Measurements from ENCODE around the gene TMEM163. TPM values are rescaled to one million over a fixed set of nuclear protein-coding genes. Genes with fewer than 3 reads are reported as not detected.

TMEM163 gene
- total and polyA plus RNA-seq, 2 donors (not counting 3 experiments of a cell fraction or from before 2014, with no cell fraction given): 1.0 to 2.8 TPM

DNA sequence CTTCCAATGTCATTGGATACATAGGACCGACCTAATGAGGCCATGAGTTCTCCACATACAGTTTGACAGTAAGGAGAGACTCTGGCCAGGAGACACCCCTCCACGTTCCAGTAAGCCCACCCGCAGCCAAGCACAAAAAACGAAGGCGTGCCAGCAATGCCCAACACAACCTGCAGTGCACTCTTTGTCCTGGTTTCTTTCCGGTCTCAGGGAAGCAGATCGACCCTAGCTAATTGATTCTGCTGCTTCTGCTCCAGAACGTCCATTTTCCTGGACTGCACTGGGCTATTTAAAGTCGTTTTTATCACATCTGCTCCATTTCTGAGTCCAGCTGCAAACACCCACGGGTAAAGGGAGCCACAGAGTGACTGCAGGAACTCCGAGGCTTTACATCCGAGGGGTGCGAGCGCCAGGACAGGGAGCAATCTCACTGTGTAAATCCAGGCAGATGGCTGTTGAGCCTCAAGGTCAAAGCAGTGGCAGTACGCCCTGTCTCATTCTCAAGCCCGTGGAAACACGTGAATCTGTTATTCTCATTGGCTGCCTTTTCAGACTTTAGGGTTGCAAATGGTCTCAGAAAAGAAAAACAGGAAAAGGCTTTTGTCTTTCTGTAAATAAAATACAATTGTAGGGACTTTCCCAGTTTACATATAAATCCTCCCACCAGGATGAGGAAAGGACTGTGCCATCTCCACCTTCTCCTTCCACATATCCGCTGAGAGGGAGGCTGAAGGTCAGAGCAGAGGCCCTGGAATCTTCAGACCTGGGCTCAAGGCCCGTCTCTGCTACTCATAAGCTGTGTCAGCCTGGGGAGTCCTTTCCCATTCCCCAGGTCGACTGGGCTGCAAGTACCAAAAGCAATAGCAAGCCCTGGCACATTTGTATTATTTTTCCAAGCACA, 40.7 kb downstream of the TMEM163 start:
- FAIRE-seq: no peak
- Histone ChIP-seq H3K9ac (replicated peaks; ENCODE audit: extremely low read depth, insufficient read depth, low read length) (no peak overlapping the region), H4K20me1 (replicated peaks; ENCODE audit: control insufficient read depth, extremely low read depth, insufficient read depth, low read length) (no peaks in the 10 kb centered on the region), H3K4me3 (replicated peaks in 1 of 3; ENCODE audit: insufficient read depth in 1 of 3, low read depth in 1 of 3, low read length in 3 of 3) (no peak overlapping the region), H2AFZ (ENCODE audit: low read depth, low read length) (peak overlapping the region; percentile 12), H3K9me1 (replicated peaks; ENCODE audit: control insufficient read depth, extremely low read depth, insufficient read depth, low read length) (no peaks in the 10 kb centered on the region), H3K4me2 (ENCODE audit: insufficient read depth, low read length) (no peak overlapping the region), H3K27ac (ENCODE audit: insufficient read depth, low read depth, low read length) (no peak overlapping the region), H3K4me1 (ENCODE audit: control insufficient read depth, extremely low read depth, insufficient read depth, low read length) (peaks cover 19% of the 10 kb centered on the region), H3K79me2 (ENCODE audit: control insufficient read depth, insufficient read depth, low read length) (no peaks in the 10 kb centered on the region), H3K36me3 (ENCODE audit: control insufficient read depth in 2 of 2, extremely low read depth in 1 of 2, insufficient read depth in 2 of 2, low read length in 2 of 2) (no peaks in the 10 kb centered on the region), H3K9me3 (replicated peaks; ENCODE audit: control insufficient read depth, insufficient read depth, low read length) (no peaks in the 10 kb centered on the region), H3K27me3 (ENCODE audit: control insufficient read depth in 2 of 2, insufficient read depth in 2 of 2, low read length in 2 of 2) (no peaks in the 10 kb centered on the region)
- intact Hi-C loops (cut with micrococcal nuclease): no loop called here
- no TSS peak for BruUV-seq (replicated peaks)
- dilution Hi-C loops (cut with MboI; ENCODE audit: extremely low pct_ligation_motif_present, low sequenced_read_pairs): no loop called here
- POLR2A ChIA-PET: no interaction called here
- DNase-seq (ENCODE audit: low read depth, low spot score): peak; percentile 29
- CTCF ChIA-PET: interaction anchor here (0.8 to 1.2 kb wide), 4 partner anchors 20 to 105 kb away, joined by 3 read pairs; no protein-coding TSS in a partner anchor
- TF ChIP-seq FOS (IDR thresholded peaks at IDR 0.05; ENCODE audit: borderline replicate concordance, insufficient read depth, low read length): no peak
- TF ChIP-seq EZH2 (IDR thresholded peaks at IDR 0.05; ENCODE audit: borderline replicate concordance, low read depth, low read length, severe bottlenecking): no peak
- TF ChIP-seq, protein P1, sequence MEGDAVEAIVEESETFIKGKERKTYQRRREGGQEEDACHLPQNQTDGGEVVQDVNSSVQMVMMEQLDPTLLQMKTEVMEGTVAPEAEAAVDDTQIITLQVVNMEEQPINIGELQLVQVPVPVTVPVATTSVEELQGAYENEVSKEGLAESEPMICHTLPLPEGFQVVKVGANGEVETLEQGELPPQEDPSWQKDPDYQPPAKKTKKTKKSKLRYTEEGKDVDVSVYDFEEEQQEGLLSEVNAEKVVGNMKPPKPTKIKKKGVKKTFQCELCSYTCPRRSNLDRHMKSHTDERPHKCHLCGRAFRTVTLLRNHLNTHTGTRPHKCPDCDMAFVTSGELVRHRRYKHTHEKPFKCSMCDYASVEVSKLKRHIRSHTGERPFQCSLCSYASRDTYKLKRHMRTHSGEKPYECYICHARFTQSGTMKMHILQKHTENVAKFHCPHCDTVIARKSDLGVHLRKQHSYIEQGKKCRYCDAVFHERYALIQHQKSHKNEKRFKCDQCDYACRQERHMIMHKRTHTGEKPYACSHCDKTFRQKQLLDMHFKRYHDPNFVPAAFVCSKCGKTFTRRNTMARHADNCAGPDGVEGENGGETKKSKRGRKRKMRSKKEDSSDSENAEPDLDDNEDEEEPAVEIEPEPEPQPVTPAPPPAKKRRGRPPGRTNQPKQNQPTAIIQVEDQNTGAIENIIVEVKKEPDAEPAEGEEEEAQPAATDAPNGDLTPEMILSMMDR (IDR thresholded peaks at IDR 0.05; ENCODE audit: extremely low read depth in 1 of 2, insufficient read depth in 1 of 2, low read depth in 1 of 2, low read length in 2 of 2): no peak
- TF ChIP-seq POLR2A (IDR thresholded peaks at IDR 0.05; ENCODE audit: low read depth, low read length): no peak
- no peak for TF ChIP-seq JUN (IDR thresholded peaks at IDR 0.05; ENCODE audit: borderline replicate concordance, insufficient read depth, insufficient read length, low read depth)
- TF ChIP-seq, protein P2, sequence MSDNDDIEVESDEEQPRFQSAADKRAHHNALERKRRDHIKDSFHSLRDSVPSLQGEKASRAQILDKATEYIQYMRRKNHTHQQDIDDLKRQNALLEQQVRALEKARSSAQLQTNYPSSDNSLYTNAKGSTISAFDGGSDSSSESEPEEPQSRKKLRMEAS (IDR thresholded peaks at IDR 0.05; ENCODE audit: insufficient read depth, insufficient read length): no peak
